Measurements from ENCODE around the gene ZNF425.

- TF ChIP-seq POLR2A (IDR thresholded peaks at IDR 0.05; ENCODE audit: low read length) = no peak
- no peak for TF ChIP-seq GATA1 (IDR thresholded peaks at IDR 0.05; ENCODE audit: low read depth, low read length)
Observed at GRCh38 chr7:149100821-149101220, 25.3 kb downstream of the ZNF425 start.
